ENCODE measurements around the gene HNMT.

The HNMT gene

DNA sequence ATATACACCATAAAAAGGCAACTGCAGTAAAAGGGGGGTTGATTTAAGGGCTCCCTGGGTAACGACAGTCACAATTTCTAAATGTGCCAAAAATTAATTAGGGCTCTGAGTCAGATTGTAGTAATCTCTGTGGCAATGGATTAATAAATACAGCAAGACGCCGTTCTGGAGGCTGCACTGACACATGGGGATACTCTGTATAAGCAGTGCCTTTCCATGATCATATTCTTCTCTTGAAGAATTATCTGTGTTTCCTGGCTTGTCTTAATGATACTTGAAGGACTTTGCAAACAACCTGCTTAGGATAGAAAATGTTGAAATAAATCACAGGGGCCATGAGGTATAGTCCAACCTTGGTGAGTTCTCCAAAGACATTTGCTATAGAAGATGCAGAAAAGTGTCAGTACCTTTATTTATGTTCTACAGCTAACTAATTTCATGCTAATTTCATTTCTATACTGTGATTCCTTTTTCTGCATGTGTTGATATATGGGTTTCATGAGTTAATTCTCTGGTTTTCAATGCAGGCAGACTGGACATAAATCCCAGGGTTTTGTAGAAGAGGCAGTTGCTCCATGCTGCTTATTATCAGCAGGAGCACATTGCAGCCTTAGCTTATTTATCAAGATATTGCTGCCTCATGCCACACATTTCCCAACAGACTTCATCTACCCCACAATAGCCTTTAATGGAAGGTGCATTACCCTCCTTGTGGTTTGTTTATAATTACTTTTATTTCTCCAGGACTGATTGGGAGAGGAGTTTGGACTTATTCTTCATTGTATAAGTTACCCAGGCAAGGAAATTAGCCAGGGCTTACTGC lies 54.8 kb downstream of the HNMT start:
- no peaks in the 10 kb centered on the region for H3K4me1 ChIP-seq (ENCODE audit: insufficient read depth, low read length)
- no peak overlapping the region for H3K9ac ChIP-seq (ENCODE audit: low read depth, low read length)
- no peak overlapping the region for H3K4me3 ChIP-seq (ENCODE audit: low read length)
- no peak overlapping the region for H3K27ac ChIP-seq (ENCODE audit: low read length)
- no peaks in the 10 kb centered on the region for H3K27me3 ChIP-seq (ENCODE audit: insufficient read depth, low read length)
- H3K9me3 ChIP-seq (ENCODE audit: insufficient read depth, low read depth, low read length) = no peaks in the 10 kb centered on the region
- H3K36me3 ChIP-seq (ENCODE audit: insufficient read depth, low read depth, low read length) = no peaks in the 10 kb centered on the region

DNA sequence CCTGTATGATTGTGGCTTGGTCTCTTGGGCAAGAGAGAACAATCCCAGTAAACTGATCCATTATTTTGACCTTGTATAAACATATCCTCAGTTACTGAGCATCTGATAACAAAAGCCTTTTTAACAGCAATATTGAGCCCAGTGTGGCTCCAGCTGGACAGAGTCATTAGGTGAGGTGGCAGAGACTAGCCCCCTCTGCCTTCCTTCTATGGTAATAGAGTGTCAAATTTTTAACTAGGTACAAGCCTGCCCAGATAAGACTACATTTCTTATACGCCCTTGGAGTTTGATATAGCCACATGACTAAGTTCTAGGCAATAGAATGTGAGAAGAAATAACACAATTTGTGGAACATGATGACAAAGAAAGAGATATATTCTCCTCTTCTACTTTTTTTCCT lies 56.2 kb downstream of the HNMT start:
- Histone ChIP-seq H3K4me3 (ENCODE audit: low read length) (no peak overlapping the region), H3K4me1 (ENCODE audit: insufficient read depth, low read length) (no peaks in the 10 kb centered on the region), H3K9me3 (ENCODE audit: insufficient read depth, low read depth, low read length) (no peaks in the 10 kb centered on the region), H3K36me3 (ENCODE audit: insufficient read depth, low read depth, low read length) (no peaks in the 10 kb centered on the region), H3K27ac (ENCODE audit: low read length) (no peak overlapping the region), H3K27me3 (ENCODE audit: insufficient read depth, low read length) (no peaks in the 10 kb centered on the region), H3K9ac (ENCODE audit: low read depth, low read length) (no peak overlapping the region)

DNA sequence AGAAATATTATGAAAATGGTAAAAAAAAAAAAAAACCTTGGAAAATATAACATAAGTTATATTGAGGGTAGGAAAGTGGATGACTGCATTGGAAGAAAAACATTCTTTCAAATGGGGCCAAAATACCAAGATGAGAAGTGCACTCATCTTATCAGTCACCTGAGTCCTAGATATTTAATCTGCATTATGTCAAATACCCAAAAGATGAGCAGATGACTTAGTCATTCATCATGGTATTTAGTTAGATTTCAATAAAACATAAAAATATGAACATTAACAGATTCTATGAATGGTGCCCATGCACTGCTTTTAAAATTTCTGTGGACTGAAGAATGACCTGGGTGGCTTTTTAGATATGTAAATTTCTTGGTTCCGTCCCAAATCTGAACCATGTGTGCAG lies 56.9 kb downstream of the HNMT start:
- Histone ChIP-seq H3K27me3 (ENCODE audit: insufficient read depth, low read length) (no peaks in the 10 kb centered on the region), H3K36me3 (ENCODE audit: insufficient read depth, low read depth, low read length) (no peaks in the 10 kb centered on the region), H3K9me3 (ENCODE audit: insufficient read depth, low read depth, low read length) (no peaks in the 10 kb centered on the region), H3K9ac (ENCODE audit: low read depth, low read length) (no peak overlapping the region), H3K27ac (ENCODE audit: low read length) (no peak overlapping the region), H3K4me1 (ENCODE audit: insufficient read depth, low read length) (no peaks in the 10 kb centered on the region), H3K4me3 (ENCODE audit: low read length) (no peak overlapping the region)

DNA sequence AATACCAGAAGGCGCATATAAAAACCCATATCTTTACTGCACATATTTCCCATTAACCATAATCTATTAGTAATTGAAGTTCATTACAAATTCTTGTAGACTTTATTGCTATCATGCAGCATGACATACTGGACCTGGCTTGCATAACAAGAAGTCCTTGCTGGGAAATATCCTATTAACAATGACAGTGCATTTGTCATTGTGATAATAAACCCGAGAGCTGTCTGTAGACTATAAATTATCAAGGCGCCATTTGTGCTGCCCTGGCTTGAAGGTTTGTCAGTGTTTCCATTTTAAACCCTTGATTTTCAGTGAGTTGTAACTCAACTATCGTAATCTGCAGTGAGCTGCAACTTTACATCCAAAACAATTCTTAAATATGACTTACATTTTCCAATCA lies 59.0 kb downstream of the HNMT start:
- no peaks in the 10 kb centered on the region for H3K4me1 ChIP-seq (ENCODE audit: insufficient read depth, low read length)
- no peaks in the 10 kb centered on the region for H3K36me3 ChIP-seq (ENCODE audit: insufficient read depth, low read depth, low read length)
- no peak overlapping the region for H3K4me3 ChIP-seq (ENCODE audit: low read length)
- no peaks in the 10 kb centered on the region for H3K9me3 ChIP-seq (ENCODE audit: insufficient read depth, low read depth, low read length)
- no peak overlapping the region for H3K9ac ChIP-seq (ENCODE audit: low read depth, low read length)
- H3K27me3 ChIP-seq (ENCODE audit: insufficient read depth, low read length) = no peaks in the 10 kb centered on the region
- H3K27ac ChIP-seq (ENCODE audit: low read length) = no peak overlapping the region

DNA sequence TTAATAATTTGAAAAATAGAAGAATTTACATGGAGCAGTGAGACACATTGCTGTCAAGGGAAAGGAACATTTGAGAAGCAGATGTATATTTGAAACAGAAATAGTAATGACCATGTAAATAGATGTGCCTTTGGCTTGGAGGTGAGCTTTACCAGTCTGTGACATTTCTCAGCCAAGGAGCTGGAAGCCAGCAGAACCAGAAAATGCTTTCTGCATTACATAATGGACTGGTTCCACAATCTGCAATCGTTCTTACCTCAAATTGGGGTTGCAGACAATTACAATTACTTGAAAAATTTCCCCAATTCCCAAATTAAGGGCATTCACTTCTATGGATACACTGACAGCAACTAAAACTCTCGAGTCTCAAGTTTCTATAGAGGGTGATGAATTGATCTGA lies 59.7 kb downstream of the HNMT start:
- no peaks in the 10 kb centered on the region for H3K4me1 ChIP-seq (ENCODE audit: insufficient read depth, low read length)
- no peak overlapping the region for H3K27ac ChIP-seq (ENCODE audit: low read length)
- no peak overlapping the region for H3K9ac ChIP-seq (ENCODE audit: low read depth, low read length)
- H3K9me3 ChIP-seq (ENCODE audit: insufficient read depth, low read depth, low read length) = no peaks in the 10 kb centered on the region
- no peaks in the 10 kb centered on the region for H3K36me3 ChIP-seq (ENCODE audit: insufficient read depth, low read depth, low read length)
- H3K4me3 ChIP-seq (ENCODE audit: low read length) = no peak overlapping the region
- H3K27me3 ChIP-seq (ENCODE audit: insufficient read depth, low read length) = no peaks in the 10 kb centered on the region

DNA sequence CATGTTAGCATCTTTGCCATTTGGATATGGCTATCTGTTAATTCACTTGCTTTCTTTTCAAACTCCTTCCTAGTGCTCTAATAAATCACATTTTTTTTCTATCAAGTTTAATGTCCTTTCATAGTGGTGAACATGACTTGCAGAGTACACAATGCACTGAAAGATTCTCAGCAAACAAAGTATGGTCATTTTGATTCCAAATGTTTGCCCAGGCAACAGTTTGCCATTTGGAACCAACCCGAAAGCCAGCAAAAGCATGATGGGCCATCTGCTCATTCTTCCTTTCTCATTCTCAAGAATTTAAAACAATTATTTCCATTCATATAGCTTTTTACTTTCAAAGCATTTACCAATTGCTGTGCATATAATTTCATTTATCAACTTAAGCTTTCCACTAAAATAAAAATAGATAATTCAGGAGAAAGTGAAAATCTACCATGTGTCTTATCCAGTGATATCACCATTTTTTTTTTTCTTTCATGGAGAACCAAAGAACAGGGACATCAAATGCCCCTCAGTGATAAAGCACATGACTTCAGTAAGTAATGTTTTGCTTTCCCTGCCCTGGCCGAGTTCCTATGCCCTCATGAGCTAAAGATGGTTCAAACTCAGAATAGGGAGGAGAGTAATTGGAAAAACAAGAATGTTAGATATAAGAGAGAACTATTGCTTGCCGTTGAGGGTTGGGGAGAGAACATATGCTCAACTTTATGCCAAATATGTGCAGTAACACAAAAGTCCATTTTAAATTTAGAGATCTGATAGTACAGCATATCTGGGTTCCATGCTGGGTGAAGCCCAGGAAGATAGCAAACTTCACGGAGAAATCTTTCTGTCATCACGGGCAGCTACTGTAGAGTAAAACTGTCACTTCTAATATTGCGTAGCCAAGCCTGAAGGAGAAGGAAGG lies 62.1 kb downstream of the HNMT start:
- Histone ChIP-seq H3K9ac (ENCODE audit: low read depth, low read length) (no peak overlapping the region), H3K27me3 (ENCODE audit: insufficient read depth, low read length) (no peaks in the 10 kb centered on the region), H3K9me3 (ENCODE audit: insufficient read depth, low read depth, low read length) (no peaks in the 10 kb centered on the region), H3K4me1 (ENCODE audit: insufficient read depth, low read length) (no peaks in the 10 kb centered on the region), H3K27ac (ENCODE audit: low read length) (no peak overlapping the region), H3K4me3 (ENCODE audit: low read length) (no peak overlapping the region), H3K36me3 (ENCODE audit: insufficient read depth, low read depth, low read length) (no peaks in the 10 kb centered on the region)

DNA sequence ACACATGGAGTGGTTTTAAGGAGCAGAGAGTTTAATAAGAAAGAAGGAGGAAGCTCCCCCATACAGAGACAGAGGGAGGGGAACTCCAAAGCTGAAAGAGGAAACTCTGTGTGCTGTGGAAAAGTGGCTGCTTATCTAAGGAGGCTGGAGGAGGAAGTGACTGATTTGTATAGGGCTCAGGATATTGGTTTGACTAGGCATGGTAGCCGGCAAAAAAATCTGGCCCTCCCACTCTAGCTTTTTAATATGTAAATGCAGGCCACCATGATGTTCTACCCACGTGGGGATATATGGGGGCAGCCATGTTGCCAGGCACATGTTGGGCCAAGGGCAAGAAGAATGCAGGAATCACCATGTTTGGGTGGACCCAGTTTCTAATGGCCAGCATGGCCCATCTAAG lies 64.3 kb downstream of the HNMT start:
- Histone ChIP-seq H3K27ac (ENCODE audit: low read length) (no peak overlapping the region), H3K4me1 (ENCODE audit: insufficient read depth, low read length) (no peaks in the 10 kb centered on the region), H3K9ac (ENCODE audit: low read depth, low read length) (no peak overlapping the region), H3K4me3 (ENCODE audit: low read length) (no peak overlapping the region), H3K9me3 (ENCODE audit: insufficient read depth, low read depth, low read length) (no peaks in the 10 kb centered on the region), H3K27me3 (ENCODE audit: insufficient read depth, low read length) (no peaks in the 10 kb centered on the region), H3K36me3 (ENCODE audit: insufficient read depth, low read depth, low read length) (no peaks in the 10 kb centered on the region)

DNA sequence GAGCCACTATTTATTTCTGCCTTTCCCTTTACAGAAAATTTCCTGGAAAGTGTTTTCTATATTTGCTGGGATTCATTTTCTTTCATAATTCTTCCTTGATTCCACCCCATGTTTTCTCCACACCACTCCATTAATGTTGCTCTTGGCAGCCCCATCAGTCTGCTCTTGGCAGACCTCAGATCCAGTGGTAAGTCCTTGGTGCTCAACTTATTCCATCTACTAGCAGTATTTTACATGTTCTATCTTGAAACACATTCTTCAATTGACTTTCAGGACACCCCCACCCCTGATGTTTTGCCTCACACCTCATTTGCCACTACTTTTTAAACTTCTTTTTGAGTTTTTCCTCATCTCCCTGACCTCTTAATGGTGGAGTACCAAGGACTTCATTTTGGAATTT lies 65.0 kb downstream of the HNMT start:
- no peaks in the 10 kb centered on the region for H3K9me3 ChIP-seq (ENCODE audit: insufficient read depth, low read depth, low read length)
- no peak overlapping the region for H3K4me3 ChIP-seq (ENCODE audit: low read length)
- H3K4me1 ChIP-seq (ENCODE audit: insufficient read depth, low read length) = no peaks in the 10 kb centered on the region
- no peaks in the 10 kb centered on the region for H3K36me3 ChIP-seq (ENCODE audit: insufficient read depth, low read depth, low read length)
- H3K27me3 ChIP-seq (ENCODE audit: insufficient read depth, low read length) = no peaks in the 10 kb centered on the region
- no peak overlapping the region for H3K27ac ChIP-seq (ENCODE audit: low read length)
- H3K9ac ChIP-seq (ENCODE audit: low read depth, low read length) = no peak overlapping the region

DNA sequence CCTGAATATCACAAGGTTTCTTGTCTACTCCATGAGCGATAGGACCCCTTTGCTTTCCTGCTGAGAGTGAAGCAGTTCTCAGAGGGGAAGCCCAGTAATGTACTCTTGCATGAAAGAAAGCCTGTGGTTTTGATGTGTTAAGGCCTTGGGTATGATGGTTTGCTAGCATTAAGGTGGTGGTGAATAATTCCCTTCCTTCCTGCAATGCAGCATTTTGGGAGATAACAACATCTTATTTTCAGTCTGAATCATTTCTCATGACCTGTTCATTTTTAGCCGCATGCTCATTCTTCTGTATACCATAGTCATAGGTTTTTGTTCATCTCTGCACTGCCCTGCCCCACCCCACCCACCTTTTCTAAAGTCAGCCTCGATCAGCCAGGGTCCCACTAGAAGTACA lies 66.2 kb downstream of the HNMT start:
- no peaks in the 10 kb centered on the region for H3K4me1 ChIP-seq (ENCODE audit: insufficient read depth, low read length)
- H3K4me3 ChIP-seq (ENCODE audit: low read length) = no peak overlapping the region
- H3K36me3 ChIP-seq (ENCODE audit: insufficient read depth, low read depth, low read length) = no peaks in the 10 kb centered on the region
- no peaks in the 10 kb centered on the region for H3K9me3 ChIP-seq (ENCODE audit: insufficient read depth, low read depth, low read length)
- no peaks in the 10 kb centered on the region for H3K27me3 ChIP-seq (ENCODE audit: insufficient read depth, low read length)
- H3K9ac ChIP-seq (ENCODE audit: low read depth, low read length) = no peak overlapping the region
- H3K27ac ChIP-seq (ENCODE audit: low read length) = no peak overlapping the region

DNA sequence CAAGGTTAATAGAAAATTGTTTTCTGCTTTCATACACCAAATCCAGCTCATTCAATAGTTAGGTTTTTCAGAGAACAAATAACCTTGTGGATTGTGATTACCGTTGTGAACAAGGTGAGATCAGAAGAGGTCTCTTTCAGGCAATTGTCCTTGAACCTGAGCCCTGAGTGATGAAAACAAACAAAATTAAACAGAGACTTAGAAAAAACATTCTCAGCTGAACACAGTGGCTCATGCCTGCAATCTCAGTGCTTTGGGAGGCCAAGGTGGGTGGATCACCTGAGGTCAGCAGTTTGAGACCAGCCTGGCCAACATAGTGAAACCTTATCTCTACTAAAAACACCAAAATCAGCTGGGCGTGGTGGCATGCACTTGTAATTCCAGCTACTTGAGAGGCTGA lies 68.1 kb downstream of the HNMT start:
- Histone ChIP-seq H3K9me3 (ENCODE audit: insufficient read depth, low read depth, low read length) (no peaks in the 10 kb centered on the region), H3K36me3 (ENCODE audit: insufficient read depth, low read depth, low read length) (no peaks in the 10 kb centered on the region), H3K9ac (ENCODE audit: low read depth, low read length) (no peak overlapping the region), H3K27me3 (ENCODE audit: insufficient read depth, low read length) (no peaks in the 10 kb centered on the region), H3K27ac (ENCODE audit: low read length) (no peak overlapping the region), H3K4me1 (ENCODE audit: insufficient read depth, low read length) (no peaks in the 10 kb centered on the region), H3K4me3 (ENCODE audit: low read length) (no peak overlapping the region)

DNA sequence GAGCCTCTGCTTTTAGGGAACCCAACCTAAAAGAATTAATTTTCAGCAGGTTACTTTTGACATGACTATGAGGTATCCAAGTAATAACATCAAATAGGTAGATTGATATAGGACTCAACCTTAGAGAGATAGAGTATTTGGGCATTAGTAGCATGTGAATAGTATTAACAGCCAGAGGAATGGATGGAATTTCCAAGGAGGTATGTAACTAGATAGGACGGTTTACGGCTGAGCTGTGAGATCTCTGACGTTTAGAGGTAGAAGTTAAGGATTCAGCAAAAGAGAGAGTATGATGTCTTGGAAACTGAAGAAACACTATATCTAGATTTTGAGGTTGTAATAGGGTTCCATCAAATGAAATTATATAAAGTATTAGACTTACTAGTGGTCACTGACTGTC lies 70.3 kb downstream of the HNMT start:
- no peak overlapping the region for H3K9ac ChIP-seq (ENCODE audit: low read depth, low read length)
- H3K4me3 ChIP-seq (ENCODE audit: low read length) = no peak overlapping the region
- H3K27me3 ChIP-seq (ENCODE audit: insufficient read depth, low read length) = no peaks in the 10 kb centered on the region

More for the DNA sequence above, 70.3 kb downstream of the HNMT start:
- Histone ChIP-seq H3K4me1 (ENCODE audit: insufficient read depth, low read length) (no peaks in the 10 kb centered on the region), H3K9me3 (ENCODE audit: insufficient read depth, low read depth, low read length) (no peaks in the 10 kb centered on the region), H3K36me3 (ENCODE audit: insufficient read depth, low read depth, low read length) (no peaks in the 10 kb centered on the region), H3K27ac (ENCODE audit: low read length) (no peak overlapping the region)

Data from iPS-20b (cell line).